Measurements from ENCODE around the gene SMOC2. TPM values are rescaled to one million over a fixed set of nuclear protein-coding genes. Genes with fewer than 3 reads are reported as not detected.

SMOC2 gene
- total and polyA plus RNA-seq, 2 experiments from 2014 or later = 51.0 to 88.7 TPM

- TF ChIP-seq CTCF (IDR thresholded peaks at IDR 0.05; ENCODE audit: poor library complexity) (no peak), EZH2 (IDR thresholded peaks at IDR 0.05; ENCODE audit: borderline replicate concordance) (no peak), EZH2phosphoT487 (IDR thresholded peaks at IDR 0.05; ENCODE audit: low read depth, severe bottlenecking, unreplicated experiment) (no peak)
- H3K4me1 ChIP-seq (ENCODE audit: insufficient read depth) = peaks cover 2% of the 10 kb centered on the region
- H3K4me2 ChIP-seq = no peak overlapping the region
- H3K4me3 ChIP-seq = no peak overlapping the region
- H2AFZ ChIP-seq = no peak overlapping the region
- no peak overlapping the region for H3K27ac ChIP-seq
- no peaks in the 10 kb centered on the region for H3K27me3 ChIP-seq
- 72% methylated on average over 4 of the region's 4 CpGs for WGBS (ENCODE audit: low lambda C conversion rate, missing lambda C conversion rate)
- H3K9me3 ChIP-seq (ENCODE audit: low read depth) = no peaks in the 10 kb centered on the region
- no peaks in the 10 kb centered on the region for H3K9me2 ChIP-seq (replicated peaks; ENCODE audit: insufficient read depth)
- no peaks in the 10 kb centered on the region for H4K20me1 ChIP-seq (ENCODE audit: insufficient read depth, poor library complexity, severe bottlenecking)
- H3K79me2 ChIP-seq = no peaks in the 10 kb centered on the region
- DNase-seq (ENCODE audit: low spot score) = no peak
- H3K36me3 ChIP-seq (replicated peaks; ENCODE audit: insufficient read depth, low read depth) = no peaks in the 10 kb centered on the region
Measured at GRCh38 chr6:168695701-168696100, 254.7 kb downstream of the SMOC2 start.

GRCh38 chr6:168698923-168699322 is 257.9 kb downstream of the SMOC2 start:
- H2AFZ ChIP-seq = no peak overlapping the region
- no peaks in the 10 kb centered on the region for H4K20me1 ChIP-seq (ENCODE audit: insufficient read depth, poor library complexity, severe bottlenecking)
- no peaks in the 10 kb centered on the region for H3K36me3 ChIP-seq (replicated peaks; ENCODE audit: insufficient read depth, low read depth)
- no peak overlapping the region for H3K4me2 ChIP-seq
- no peaks in the 10 kb centered on the region for H3K27me3 ChIP-seq
- H3K9me2 ChIP-seq (replicated peaks; ENCODE audit: insufficient read depth) = no peaks in the 10 kb centered on the region
- no peaks in the 10 kb centered on the region for H3K9me3 ChIP-seq (ENCODE audit: low read depth)
- H3K4me1 ChIP-seq (ENCODE audit: insufficient read depth) = peaks cover 2% of the 10 kb centered on the region
- TF ChIP-seq EZH2phosphoT487 (IDR thresholded peaks at IDR 0.05; ENCODE audit: low read depth, severe bottlenecking, unreplicated experiment) (no peak), EZH2 (IDR thresholded peaks at IDR 0.05; ENCODE audit: borderline replicate concordance) (no peak), CTCF (IDR thresholded peaks at IDR 0.05; ENCODE audit: poor library complexity) (no peak)
- H3K79me2 ChIP-seq = no peaks in the 10 kb centered on the region
- H3K4me3 ChIP-seq = no peak overlapping the region
- DNase-seq (ENCODE audit: low spot score) = no peak
- H3K27ac ChIP-seq = no peak overlapping the region
- 94% methylated on average over 5 of the region's 5 CpGs for WGBS (ENCODE audit: low lambda C conversion rate, missing lambda C conversion rate)

- Histone ChIP-seq H3K9me3 (ENCODE audit: low read depth) (no peaks in the 10 kb centered on the region), H4K20me1 (ENCODE audit: insufficient read depth, poor library complexity, severe bottlenecking) (no peaks in the 10 kb centered on the region), H3K9me2 (replicated peaks; ENCODE audit: insufficient read depth) (no peaks in the 10 kb centered on the region), H3K36me3 (replicated peaks; ENCODE audit: insufficient read depth, low read depth) (no peaks in the 10 kb centered on the region), H3K79me2 (no peaks in the 10 kb centered on the region), H3K4me2 (no peak overlapping the region), H3K4me1 (ENCODE audit: insufficient read depth) (peaks cover 2% of the 10 kb centered on the region), H3K27me3 (no peaks in the 10 kb centered on the region), H2AFZ (no peak overlapping the region), H3K4me3 (no peak overlapping the region), H3K27ac (peak overlapping the region; percentile 40)
- DNase-seq (ENCODE audit: low spot score) = peak; percentile 66
- 62% methylated on average over 15 of the region's 15 CpGs for WGBS (ENCODE audit: low lambda C conversion rate, missing lambda C conversion rate)
- TF ChIP-seq EZH2phosphoT487 (IDR thresholded peaks at IDR 0.05; ENCODE audit: low read depth, severe bottlenecking, unreplicated experiment) (no peak), EZH2 (IDR thresholded peaks at IDR 0.05; ENCODE audit: borderline replicate concordance) (no peak), CTCF (IDR thresholded peaks at IDR 0.05; ENCODE audit: poor library complexity) (no peak)
Measured at GRCh38 chr6:168699631-168700295, 258.8 kb downstream of the SMOC2 start.
